ENCODE results near the gene UBAP2. TPM values are rescaled to one million over a fixed set of nuclear protein-coding genes. Genes with fewer than 3 reads are reported as not detected.

The UBAP2 gene
- total and polyA plus RNA-seq, 9 donors: 12.7 to 46.7 (median 33.4) TPM

- no peaks in the 10 kb centered on the region for H3K27me3 ChIP-seq
- WGBS, 3 donors: 97 to 99% (median 99%) methylated on average over 3 of the region's 3 CpGs
- TF ChIP-seq, protein P1, sequence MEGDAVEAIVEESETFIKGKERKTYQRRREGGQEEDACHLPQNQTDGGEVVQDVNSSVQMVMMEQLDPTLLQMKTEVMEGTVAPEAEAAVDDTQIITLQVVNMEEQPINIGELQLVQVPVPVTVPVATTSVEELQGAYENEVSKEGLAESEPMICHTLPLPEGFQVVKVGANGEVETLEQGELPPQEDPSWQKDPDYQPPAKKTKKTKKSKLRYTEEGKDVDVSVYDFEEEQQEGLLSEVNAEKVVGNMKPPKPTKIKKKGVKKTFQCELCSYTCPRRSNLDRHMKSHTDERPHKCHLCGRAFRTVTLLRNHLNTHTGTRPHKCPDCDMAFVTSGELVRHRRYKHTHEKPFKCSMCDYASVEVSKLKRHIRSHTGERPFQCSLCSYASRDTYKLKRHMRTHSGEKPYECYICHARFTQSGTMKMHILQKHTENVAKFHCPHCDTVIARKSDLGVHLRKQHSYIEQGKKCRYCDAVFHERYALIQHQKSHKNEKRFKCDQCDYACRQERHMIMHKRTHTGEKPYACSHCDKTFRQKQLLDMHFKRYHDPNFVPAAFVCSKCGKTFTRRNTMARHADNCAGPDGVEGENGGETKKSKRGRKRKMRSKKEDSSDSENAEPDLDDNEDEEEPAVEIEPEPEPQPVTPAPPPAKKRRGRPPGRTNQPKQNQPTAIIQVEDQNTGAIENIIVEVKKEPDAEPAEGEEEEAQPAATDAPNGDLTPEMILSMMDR (IDR thresholded peaks at IDR 0.05): no peak
- TF ChIP-seq EP300 (IDR thresholded peaks at IDR 0.05) (no peak), POLR2A (IDR thresholded peaks at IDR 0.05) (no peak)
- DNase-seq: no peak
- no peak overlapping the region for H3K4me3 ChIP-seq
- H3K36me3 ChIP-seq: no peaks in the 10 kb centered on the region
- H3K9me3 ChIP-seq: no peaks in the 10 kb centered on the region
- H3K27ac ChIP-seq: no peak overlapping the region
- H3K4me1 ChIP-seq (ENCODE audit: insufficient read depth): no peaks in the 10 kb centered on the region
- intact Hi-C loops (cut with DNase I): no loop called here
Measured at GRCh38 chr9:33914887-33915628, 133.6 kb downstream of the UBAP2 start.

- 42 to 76% (median 55%) methylated on average over 1 of the region's 1 CpG for WGBS, 3 donors
- Histone ChIP-seq H3K36me3 (no peaks in the 10 kb centered on the region), H3K9me3 (no peaks in the 10 kb centered on the region), H3K27me3 (no peaks in the 10 kb centered on the region), H3K4me3 (no peak overlapping the region), H3K4me1 (ENCODE audit: insufficient read depth) (no peaks in the 10 kb centered on the region), H3K27ac (no peak overlapping the region)
- DNase-seq: no peak
- TF ChIP-seq EP300 (IDR thresholded peaks at IDR 0.05) (no peak), POLR2A (IDR thresholded peaks at IDR 0.05) (no peak)
- TF ChIP-seq, protein P1 (IDR thresholded peaks at IDR 0.05): no peak
- intact Hi-C loops (cut with DNase I): no loop called here
Measured at GRCh38 chr9:33913541-33913940, 135.1 kb downstream of the UBAP2 start.

- Histone ChIP-seq H3K27ac (no peak overlapping the region), H3K27me3 (no peaks in the 10 kb centered on the region), H3K4me1 (ENCODE audit: insufficient read depth) (peaks cover 5% of the 10 kb centered on the region), H3K9me3 (no peaks in the 10 kb centered on the region), H3K36me3 (no peaks in the 10 kb centered on the region), H3K4me3 (no peak overlapping the region)
- 94 to 97% (median 96%) methylated on average over 4 of the region's 4 CpGs for WGBS, 3 donors
- TF ChIP-seq, protein P1 (IDR thresholded peaks at IDR 0.05): no peak
- no peak for TF ChIP-seq POLR2A (IDR thresholded peaks at IDR 0.05)
- no peak for TF ChIP-seq EP300 (IDR thresholded peaks at IDR 0.05)
- no peak for DNase-seq
- intact Hi-C loops (cut with DNase I): no loop called here
Measured at GRCh38 chr9:33908749-33909148, 139.9 kb downstream of the UBAP2 start.

- Histone ChIP-seq H3K4me3 (no peak overlapping the region), H3K36me3 (no peaks in the 10 kb centered on the region), H3K9me3 (no peaks in the 10 kb centered on the region), H3K27me3 (no peaks in the 10 kb centered on the region), H3K4me1 (ENCODE audit: insufficient read depth) (peaks cover 5% of the 10 kb centered on the region), H3K27ac (no peak overlapping the region)
- TF ChIP-seq EP300 (IDR thresholded peaks at IDR 0.05) (no peak), POLR2A (IDR thresholded peaks at IDR 0.05) (no peak)
- TF ChIP-seq, protein P1 (IDR thresholded peaks at IDR 0.05): no peak
- WGBS, 3 donors: 94 to 99% (median 96%) methylated on average over 3 of the region's 3 CpGs
- DNase-seq: no peak
- intact Hi-C loops (cut with DNase I): no loop called here
Measured at GRCh38 chr9:33908114-33908513, 140.6 kb downstream of the UBAP2 start.

Measured in ovary (tissue), 9 donors.